HG03108 (cell line): ENCODE results near the gene PFN1.

ENCODE experiments used
- ATAC-seq: cut with Tn5 transposase; IDR thresholded peaks from one replicate; pipeline ENCODE4 v1.9.1; 2021; ENCODE audit warnings: moderate library complexity; ENCODE audit not compliant: unreplicated experiment

Gene PFN1

GRCh38 chr17:4897198-4897687, 51.1 kb downstream of the PFN1 start:
- no peak for ATAC-seq

DNA sequence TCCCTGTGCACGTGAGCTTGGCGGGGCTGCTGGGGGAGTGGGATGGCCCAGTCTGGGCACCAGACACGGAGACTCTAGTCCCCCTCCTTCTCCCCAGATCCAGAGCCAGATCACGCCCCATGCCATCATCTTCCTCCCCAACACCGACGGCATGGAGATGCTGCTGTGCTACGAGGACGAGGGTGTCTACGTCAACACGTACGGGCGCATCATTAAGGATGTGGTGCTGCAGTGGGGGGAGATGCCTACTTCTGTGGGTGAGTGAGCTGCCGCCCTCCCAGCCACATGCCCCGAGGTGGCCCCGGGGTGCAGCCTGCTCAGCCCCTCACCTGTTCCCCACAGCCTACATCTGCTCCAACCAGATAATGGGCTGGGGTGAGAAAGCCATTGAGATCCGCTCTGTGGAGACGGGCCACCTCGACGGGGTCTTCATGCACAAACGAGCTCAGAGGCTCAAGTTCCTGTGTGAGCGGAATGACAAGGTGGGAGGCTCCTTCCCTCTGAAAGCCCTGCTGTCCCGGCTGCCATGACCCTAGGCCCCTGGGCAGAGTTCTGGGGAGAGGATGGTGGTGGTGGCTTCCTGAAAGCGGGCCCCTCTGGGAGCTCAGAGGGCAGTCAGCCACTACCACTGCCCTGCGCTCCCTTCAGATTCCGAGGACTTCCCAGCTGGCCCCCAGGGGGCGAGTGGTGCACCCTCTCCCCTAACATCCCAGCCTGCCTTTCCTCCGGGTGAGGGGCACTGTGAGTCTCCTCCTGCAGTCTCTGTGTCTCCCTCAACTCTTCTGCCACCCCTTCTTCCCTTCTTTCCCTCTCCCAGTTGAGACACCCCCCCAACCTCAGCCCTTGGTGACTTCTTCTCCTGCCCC, 51.8 kb downstream of the PFN1 start:
- ATAC-seq: no peak

DNA sequence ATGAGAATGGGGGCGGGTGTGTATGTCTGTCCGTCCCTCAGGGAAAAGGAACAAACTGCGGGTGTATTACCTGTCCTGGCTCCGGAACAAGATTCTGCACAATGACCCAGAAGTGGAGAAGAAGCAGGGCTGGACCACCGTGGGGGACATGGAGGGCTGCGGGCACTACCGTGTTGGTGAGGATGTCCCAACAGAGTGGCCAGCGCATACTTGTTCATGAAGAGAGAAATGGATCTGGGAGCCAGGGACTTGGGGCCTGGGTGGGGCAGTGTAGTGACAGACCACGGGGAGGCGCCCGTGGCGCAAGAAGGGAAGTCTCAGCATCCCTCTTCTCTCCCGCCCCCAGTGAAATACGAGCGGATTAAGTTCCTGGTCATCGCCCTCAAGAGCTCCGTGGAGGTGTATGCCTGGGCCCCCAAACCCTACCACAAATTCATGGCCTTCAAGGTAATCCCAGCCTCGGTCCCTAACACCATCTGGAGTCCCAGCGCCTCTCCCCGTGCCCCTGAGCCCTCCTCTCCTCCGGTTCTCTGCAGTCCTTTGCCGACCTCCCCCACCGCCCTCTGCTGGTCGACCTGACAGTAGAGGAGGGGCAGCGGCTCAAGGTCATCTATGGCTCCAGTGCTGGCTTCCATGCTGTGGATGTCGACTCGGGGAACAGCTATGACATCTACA, 52.5 kb downstream of the PFN1 start:
- no peak for ATAC-seq
